CD4-positive, alpha-beta T cell treated with Interleukin-10 for 1 hour (primary cell): ENCODE results near the gene APBA3.
A peak's percentile ranks its signal among the peaks of the same experiment; 100 is the strongest.
"Not testable (repeated sequence)": the region's sequence is repeated elsewhere in the genome, so short reads cannot be mapped to it uniquely, and the experiment has no call there.

Experiments used
- DNase-seq: peaks from one replicate; pipeline ENCODE4 v3.0.0-alpha.2; 2020

Gene APBA3

DNA sequence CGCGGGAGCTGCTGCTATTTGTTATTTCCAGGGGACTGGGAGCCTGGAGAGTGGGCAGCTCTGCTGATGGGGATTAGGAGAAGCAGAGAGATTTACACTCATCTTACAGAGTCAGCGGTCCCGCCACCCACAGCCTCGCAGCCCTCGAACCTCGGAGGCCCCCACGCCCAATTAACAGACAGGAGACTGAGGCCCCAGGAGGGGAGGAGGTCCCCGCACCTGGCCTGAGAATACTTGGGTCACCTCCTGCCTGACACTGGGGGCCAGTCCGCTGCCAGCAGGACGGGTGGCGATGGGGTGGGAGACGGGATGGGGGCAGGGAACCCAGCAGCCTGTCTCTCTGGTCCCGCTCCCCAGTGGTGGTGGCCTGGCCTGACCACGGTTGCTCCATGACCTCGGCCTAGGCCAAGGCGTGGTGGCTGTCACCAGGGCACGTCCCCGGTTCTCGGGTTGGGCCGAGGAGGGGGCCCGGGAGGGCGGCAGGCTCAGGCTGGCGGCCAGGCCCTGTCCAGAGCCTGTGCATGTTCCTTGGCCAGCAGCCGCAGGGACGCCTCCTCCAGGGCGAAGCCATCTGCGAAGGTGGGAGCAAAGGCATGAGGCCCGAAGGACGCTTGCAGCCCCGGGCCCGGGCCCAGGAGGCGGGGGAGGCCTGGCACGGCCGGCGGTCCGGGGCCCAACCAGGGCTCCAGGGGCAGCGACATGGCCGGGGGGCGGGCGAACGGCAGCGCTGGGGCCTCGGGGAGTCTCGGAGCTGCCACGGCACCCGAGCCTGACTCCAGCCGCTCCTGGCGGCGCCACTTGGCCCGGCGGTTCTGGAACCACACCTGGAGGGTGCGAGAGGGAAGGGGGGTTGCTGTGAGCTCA is 8.9 kb upstream of the APBA3 start:
- no peak for DNase-seq

DNA sequence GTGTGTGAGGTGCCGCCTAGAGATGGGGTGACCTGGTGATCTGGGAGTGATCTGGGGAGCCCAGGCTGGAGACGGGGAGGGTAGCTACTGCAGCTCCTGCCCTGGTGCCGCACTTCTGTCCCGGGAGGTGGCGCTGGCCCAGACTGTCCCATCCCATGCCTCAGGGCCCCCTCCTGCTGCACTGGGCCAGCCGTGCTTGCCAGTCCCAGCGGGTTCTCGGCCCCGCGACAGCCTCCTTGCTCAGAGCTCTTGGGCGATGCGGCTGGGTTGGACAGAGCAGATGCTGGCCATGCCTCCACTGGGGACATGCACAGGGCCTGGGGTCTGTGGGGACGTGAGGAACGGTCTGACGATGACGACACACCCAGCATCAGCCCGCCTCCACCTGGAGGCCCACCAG is 8.0 kb upstream of the APBA3 start:
- no peak for DNase-seq

DNA sequence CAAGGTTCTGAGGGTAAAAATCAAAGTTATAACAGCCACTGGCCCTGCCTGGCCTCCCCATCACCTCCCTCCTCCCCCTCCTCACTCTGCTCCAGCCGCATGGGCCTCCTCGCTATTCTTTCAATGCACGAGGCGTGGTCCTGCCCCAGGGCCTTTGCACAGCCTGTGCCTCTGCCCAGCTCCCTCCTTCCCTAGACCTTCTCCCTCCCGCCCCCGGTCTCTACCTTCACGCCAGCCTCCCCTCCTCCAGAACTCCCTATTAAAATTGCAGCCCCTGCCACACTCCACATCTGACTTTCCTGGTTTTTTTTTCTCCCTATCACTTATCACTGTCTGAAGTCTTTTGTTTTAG is 7.2 kb upstream of the APBA3 start:
- no peak for DNase-seq

DNA sequence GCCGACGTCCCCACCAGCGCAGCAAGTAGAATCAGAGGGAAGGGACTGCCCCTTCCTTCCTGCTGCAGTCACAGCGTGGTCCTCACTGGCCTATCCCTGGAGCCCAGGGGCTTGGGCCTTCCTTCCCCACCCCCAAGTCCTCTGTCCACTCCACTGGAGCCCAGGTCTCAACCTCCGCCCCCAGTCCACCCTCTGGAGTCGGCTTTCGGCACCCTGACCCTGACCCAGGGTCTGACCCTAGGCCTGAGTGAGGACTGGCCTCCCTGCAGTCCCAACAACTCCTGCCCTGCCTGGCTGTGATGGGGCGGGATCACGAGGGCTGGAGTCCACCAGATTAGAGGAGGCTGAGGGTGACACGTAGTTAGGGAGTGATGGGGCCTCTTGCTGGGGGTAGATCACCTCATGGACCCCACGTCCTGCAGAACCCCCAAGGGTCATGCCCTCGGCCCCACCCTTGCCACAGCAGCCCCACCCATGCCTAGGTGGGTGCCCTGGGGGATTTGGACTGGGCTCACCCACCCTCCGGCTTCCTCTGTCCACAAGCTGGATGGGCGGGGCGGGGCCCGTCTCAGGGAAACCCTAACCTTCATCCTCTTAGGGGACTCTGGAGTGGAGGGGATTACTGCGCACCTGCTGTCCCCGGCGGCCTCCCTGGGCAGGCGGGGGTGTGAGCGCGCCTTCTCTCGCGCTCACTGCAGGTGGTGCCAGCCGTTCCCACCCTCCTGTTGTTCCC is 6.7 kb upstream of the APBA3 start:
- no peak for DNase-seq

DNA sequence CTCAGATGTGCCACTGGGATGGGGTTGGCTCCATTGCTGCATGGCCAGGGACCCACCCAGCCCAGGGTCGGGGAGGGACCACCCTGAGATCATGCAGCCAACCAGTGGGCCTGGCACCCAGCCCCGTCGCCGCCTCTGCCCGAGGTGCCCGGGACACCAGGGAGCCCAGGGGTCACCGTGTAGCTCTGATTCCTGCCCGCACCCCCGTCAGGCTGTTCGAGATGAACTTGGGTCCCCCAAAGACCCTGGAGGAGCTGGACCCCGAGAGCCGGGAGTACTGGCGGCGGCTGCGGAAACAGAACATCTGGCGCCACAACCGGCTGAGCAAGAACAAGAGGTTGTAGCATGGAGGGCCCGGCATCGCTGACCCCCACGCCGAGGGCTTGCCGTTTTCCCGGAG is 5.6 kb upstream of the APBA3 start:
- no peak for DNase-seq

DNA sequence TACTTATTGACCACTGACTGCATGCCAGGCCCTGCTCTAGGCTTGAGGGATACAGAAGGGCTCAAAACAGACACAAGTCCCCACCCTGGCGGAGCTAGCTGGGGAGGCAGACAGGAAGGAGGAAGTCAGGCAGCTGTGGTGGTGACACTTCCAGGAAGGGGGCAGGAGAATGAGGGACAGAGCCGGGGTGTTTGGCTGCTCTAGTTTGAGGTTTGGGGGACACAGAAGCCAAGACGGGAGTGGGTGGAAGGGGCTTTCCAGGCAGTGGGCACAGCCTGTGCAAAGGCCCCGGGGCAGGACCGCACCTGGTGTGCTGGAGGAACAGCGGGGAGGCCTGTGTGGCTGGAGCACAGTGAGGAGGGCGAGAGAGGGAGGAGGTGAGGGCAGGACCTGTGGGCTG is 5.0 kb upstream of the APBA3 start:
- peak; percentile 39 for DNase-seq

DNA sequence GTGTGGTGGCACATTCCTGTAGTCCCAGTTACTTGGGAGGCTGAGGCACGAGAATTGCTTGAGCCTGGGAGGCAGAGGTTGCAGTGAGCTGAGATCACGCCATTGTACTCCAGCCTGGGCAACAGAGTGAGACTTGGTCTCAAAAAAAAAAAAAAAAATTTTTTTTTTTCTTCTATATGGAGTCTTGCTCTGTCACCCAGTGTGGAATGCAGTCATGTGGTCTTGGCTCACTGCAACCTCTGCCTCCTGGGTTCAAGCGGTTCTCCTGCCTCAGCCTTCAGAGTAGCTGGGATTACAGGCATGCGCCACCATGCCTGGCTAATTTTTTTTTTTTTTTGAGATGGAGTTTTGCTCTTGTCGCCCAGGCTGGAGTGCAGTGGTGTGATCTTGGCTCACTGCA is 4.3 kb upstream of the APBA3 start:
- DNase-seq: not testable (repeated sequence)

DNA sequence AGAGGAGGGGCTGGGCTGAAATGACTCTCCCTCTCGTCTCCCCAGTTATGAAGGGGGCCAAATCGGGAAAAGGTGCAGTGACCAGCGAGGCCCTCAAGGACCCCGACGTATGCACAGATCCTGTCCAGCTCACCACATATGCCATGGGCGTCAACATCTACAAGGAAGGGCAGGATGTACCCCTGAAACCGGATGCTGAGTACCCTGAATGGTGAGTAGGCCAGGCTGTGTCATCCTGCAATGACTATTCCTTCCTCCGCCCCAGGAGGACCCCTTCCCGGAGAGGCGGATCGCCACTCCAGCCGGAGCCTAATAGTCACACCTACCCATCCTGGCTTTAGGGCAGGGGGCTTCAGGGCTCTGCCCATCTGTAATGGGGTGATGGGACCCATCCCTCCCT is 3.6 kb upstream of the APBA3 start:
- DNase-seq: no peak

DNA sequence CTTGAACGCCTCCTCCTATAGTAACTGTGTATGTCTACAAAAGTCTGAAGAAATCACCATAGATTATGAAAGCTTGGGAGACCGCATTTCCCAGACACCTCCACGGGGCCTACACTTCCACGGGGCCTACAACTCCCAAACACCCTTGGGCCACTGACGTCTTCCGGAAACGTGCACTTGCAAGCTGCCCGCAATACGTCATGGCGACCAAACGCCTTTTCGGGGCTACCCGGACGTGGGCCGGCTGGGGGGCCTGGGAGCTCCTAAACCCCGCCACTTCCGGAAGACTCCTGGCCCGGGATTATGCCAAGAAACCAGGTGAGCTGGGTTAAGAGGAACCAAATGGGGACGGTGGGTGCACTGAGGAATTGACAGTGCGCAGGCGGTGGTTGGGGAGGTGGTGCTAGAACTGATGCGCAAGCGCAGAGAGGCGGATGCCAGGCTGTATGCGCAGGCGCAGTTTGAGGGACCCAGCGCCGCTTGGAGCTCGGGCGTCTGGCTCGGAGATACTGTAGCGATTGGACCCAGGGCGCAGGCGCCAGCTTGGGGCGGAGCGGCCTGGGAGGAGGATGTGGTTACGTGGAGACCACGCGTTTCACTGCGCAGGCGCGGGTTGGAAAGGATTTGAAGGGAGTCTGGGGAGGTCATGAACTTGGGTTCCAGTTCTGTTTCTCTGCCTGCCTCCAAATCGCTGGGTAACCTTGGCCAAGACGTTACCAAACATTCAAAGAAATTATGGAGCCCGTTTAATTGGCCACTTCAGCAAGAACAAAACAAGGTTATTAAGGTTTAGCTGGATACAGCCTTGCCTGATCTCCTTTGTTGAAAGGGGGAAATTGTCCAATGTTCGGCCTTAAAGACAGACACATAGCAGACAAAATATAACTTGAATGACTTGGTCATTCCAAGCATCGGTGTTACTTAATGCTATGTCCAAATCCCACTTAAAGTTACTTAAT is 1.3 kb upstream of the APBA3 start, which contains the start of gene MRPL54:
Gene MRPL54 (plus strand): TSS at position 182 of the 959 bp plus-strand sequence. CDS start 19 bp downstream, at position 201.
- peak; percentile 99 for DNase-seq

DNA sequence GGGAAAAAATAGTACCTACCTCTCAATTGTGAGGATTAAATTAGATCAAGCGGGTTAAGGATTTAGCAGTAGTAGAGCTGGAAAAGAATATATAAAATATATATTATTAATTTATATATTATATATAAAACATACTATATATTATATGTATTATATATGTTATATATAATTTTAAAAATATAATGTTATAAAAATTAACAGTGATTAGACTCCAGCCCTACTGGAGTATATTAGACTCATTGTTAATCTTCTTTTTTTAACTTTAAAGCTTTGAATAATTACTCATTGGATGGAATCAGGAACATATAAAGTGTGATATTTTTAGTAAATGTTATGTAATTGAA is 610 bp upstream of the APBA3 start:
- DNase-seq: no peak

DNA sequence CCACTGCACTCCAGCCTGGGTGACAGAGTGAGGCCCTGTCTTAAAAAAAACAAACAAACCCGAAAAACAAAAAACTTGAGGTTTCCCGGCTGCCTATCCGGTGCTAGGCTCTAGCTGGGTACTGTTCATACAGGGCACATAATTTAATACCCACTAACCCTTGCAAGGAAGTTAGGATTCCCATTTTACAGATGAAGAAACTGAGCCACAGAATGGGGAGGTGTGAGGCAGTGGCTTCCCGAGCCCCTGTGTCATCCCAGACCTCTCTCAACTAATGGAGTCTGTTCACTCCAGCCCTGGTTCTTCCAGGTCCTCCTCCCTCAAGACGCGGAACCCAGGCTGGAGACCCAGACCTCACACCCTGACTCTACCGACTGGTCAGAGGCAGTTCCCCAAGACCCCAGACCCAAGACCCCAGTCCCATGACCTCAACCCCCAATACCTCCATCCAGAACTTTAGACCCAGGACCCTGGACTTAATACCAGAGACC is 576 bp downstream of the APBA3 start:
- peak; percentile 59 for DNase-seq

DNA sequence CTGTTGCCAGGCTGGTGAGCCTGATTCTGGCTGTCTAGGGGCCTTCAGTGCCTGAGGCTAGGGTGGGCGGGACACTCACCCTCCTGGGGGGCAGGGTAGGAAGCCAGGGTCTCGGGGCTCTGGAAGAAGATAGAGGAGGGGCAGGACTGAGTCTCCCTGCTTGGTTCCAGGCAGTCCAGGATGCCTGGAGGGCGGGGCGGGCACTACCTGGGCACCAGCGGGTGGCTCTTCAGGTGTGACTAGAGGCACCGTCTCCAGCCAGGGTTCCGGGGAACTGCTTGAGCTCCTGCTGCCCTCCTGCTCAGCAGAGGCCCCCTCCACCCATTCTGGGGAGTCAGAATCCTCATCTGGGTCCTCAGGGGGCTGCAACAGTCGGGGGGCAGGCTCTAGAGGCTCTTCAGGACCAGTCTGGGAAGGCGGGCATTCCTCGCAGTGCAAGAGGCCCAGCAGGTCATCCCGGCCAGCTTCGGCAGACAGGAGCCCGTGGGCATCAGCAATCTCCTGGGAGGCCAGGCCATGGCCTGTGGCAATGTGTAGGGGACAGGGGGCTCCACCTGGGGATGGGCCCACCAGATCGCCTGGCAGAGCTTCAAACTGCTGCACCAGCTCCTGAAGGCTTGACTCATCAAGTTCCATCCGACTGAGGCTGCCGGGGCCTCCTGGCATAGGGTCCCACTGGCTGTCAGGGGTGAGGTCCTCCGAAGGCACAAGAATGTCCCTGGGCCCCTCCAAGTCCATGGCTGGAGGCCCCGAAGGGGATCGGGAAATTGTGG is 1.8 kb downstream of the APBA3 start:
- DNase-seq: no peak

DNA sequence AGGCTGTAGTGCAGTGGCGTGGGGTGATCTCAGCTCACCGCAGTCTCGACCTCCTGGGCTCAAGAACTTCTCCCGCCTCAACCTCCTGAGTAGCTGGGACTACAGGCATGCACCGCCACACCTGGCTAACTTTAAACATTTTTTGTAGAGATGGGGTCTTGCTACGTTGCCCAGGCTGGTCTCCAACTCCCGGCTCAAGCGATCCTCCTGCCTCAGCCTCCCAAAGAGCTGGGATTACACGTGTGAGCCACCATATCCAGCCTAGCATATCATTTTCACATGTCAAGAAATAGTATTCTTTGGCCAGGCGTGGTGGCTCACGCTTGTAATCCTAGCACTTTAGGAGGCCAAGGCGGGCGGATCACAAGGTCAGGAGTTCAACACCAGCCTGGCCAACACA is 3.2 kb downstream of the APBA3 start:
- DNase-seq: not testable (repeated sequence)

DNA sequence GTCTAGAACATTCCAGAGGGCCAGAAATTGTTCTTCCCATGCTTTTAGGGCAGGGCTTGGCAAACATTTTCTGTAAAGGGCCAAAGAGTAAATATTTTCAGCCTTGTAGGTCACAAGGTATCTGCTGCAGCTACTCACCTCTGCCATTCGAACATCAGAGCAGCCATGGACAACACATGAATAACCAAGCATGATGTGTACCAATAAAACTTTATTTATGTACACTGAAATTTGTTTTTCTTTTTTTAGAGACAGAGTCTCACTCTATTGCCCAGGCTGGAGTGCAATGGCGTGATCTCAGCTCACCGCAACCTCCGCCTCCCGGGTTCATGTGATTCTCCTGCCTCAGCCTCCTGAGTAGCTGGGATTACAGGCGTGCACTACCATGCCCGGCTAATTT is 3.8 kb downstream of the APBA3 start:
- DNase-seq: not testable (repeated sequence)

DNA sequence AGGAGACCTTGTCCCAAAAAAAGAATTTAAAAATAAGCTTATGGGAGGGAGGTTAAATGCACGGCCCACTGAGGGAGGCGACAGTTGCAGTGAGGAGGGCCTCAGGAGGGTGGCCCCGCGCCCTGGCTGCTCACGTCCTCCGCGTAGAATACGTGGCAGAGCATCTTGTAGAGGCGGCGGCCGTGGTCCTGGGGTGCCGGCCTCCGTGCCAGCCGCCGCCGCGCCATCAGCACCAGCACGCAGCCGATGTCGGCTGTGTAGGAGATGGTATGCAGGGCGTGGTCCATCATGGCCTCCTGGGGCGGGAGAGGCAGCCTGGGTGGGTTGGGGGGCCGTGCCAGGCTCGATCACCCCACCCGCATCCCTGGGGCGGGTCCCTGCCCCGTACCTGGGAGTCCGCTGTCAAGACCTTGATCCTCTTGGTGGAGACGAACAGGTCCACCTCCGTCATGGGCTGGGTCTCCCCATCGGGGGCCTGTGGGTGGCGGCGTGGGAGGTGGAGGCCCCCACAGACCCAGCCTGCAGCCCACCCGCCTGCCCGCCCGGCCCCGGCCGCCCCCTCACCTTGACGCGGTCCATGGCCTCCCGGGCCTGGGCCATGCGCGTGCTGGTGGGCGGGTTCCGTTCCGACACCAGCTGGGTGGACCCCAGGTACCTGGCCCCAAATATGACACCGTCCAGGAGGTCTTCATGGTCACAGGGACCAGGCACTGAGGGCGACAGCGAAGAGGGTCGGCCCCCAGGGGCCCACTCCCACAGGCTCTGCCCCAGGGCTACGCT is 7.7 kb downstream of the APBA3 start:
- no peak for DNase-seq

DNA sequence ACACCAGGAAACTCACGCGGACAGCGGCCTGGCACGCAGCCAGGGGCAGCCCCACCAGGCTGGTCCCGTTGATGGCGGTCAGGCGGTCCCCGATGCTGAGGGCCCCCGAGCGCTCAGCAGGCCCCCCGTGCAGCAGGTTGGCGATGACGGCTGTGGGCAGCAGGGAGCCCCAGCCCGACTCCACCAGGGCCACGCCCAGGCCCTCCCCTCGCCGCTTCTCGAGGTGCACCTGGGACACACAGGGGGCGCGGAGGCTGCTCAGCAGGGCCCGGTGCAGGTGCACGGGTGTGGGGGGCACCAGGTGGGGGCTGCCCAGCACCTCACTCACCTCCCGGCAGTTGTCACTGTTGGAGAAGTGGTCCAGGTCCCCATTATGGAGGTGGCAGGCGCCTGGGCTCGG is 9.0 kb downstream of the APBA3 start:
- DNase-seq: no peak

DNA sequence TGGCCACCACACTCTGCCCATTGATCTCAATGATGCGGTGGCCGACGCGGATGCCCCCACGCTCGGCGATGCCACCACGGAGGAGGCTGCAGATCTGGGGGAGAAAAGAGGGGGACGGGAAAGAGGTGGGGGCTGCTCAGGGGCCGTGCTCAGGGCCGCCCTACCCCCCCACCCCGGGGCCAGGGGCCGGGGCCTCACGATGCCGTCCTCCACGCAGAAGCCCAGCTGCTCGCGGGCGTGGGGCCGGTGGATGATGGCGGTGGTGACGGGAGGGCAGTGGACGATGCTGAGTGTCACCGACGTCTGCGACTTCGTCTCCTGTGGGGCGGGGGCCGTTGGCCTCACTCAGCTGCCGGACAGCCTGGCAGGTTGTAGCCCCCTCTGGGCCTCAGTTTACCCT is 10.3 kb downstream of the APBA3 start:
- no peak for DNase-seq

DNA sequence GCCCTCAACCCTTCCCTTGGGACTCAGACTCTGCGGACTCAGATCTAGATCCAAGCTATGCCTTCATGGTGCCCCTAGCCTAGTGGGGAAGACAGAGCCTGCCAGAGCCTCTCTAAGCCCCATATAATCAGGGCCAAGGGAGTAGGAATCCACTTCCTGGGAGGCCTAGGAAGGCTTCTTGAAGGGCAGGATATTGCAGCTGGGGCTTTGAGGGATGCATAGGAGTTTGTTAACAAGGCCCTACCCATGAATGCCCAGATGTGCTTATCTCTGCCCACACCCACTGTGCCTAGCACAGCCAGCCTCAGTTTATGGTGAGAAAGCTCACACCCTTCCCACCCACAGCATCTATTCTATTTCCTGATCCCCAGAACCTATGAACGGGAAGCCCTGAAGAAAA is 11.3 kb downstream of the APBA3 start:
- no peak for DNase-seq

DNA sequence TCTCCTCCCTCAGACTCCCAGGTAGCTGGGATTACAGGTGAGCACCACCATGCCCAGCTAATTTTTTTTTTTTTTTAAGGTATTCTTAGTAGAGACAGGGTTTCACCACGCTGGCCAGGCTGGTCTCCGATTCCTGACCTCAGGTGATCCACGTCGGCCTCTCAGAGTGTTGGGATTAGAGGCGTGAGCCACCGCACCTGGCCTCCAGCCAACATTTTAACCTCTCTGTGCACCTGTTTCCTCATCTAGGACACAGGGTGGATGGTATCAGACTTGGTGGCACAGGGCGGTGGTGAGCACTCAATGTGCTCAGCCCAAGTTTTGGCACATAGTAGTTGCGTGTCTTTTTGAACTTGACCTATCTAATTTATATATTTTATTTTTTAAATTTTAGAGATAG is 12.5 kb downstream of the APBA3 start:
- DNase-seq: no peak

DNA sequence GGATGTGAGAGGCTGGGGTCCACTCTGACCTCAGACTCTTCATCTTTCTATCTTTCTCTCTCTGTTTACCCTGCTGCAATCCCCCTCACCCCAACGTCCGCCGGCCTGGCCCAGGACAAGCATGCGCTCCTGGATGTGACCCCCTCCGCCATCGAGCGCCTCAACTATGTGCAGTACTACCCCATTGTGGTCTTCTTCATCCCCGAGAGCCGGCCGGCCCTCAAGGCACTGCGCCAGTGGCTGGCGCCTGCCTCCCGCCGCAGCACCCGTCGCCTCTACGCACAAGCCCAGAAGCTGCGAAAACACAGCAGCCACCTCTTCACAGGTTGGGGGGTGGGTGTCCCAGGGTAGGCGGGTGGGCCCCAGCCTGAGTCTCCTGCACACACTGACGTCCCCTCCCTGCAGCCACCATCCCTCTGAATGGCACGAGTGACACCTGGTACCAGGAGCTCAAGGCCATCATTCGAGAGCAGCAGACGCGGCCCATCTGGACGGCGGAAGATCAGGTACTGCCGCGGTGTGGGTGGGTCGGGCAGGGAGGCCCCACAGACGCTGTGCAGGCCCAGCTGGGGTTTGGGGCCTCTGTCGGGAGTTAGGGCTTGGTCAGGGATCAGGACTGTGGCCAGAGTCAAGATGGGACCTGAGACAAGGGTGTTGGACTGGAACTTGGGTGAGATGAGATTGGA is 15.0 kb downstream of the APBA3 start:
- DNase-seq: no peak
